Loucy (cell line): ENCODE data around the gene SELENON.

Experiments
- H2AFZ ChIP-seq: fragments of 200-600 bp; sonication (generic); 2 replicates; pipeline ENCODE4 v1.6.0; 2016; ENCODE audit warnings: antibody characterized with exemption, mild to moderate bottlenecking, low read length, moderate library complexity
- H3F3A ChIP-seq: fragments of 200-600 bp; 2 replicates; pipeline ENCODE4 v1.6.0; 2016; ENCODE audit warnings: antibody characterized with exemption, low read depth, mild to moderate bottlenecking
- H3K27me3 ChIP-seq: fragments of 200-600 bp; sonication (generic); 2 replicates; pipeline ENCODE4 v1.6.1; 2014; ENCODE audit warnings: low read length, mild to moderate bottlenecking; ENCODE audit not compliant: insufficient read depth, poor library complexity, severe bottlenecking
- H3K36me3 ChIP-seq: fragments of 200-600 bp; sonication (generic); 2 replicates; pipeline ENCODE4 v1.6.1; 2016; ENCODE audit warnings: low read length; ENCODE audit not compliant: insufficient read depth
- H3K4me1 ChIP-seq: fragments of 200-600 bp; sonication (generic); 2 replicates; pipeline ENCODE4 v1.5.1; 2014; ENCODE audit warnings: low read length, mild to moderate bottlenecking; ENCODE audit not compliant: insufficient read depth, poor library complexity, severe bottlenecking
- H3K4me2 ChIP-seq: fragments of 200-600 bp; sonication (generic); 2 replicates; pipeline ENCODE4 v1.6.0; 2014; ENCODE audit warnings: antibody characterized with exemption, low read length, low read depth, mild to moderate bottlenecking; ENCODE audit not compliant: poor library complexity, severe bottlenecking
- H3K4me3 ChIP-seq: fragments of 200-600 bp; sonication (generic); 2 replicates; pipeline ENCODE4 v1.5.1; 2014; ENCODE audit warnings: low read length, mild to moderate bottlenecking, mixed read lengths; ENCODE audit not compliant: poor library complexity, severe bottlenecking
- H3K79me2 ChIP-seq: fragments of 200-600 bp; sonication (generic); 2 replicates; pipeline ENCODE4 v1.6.1; 2014; ENCODE audit warnings: low read length; ENCODE audit not compliant: insufficient read depth
- H3K9ac ChIP-seq: fragments of 200-600 bp; sonication (generic); 2 replicates; pipeline ENCODE4 v1.6.0; 2014; ENCODE audit warnings: mild to moderate bottlenecking, low read depth, low read length, moderate library complexity; ENCODE audit not compliant: poor library complexity, severe bottlenecking
- H3K9me2 ChIP-seq: fragments of 200-600 bp; sonication (generic); replicated peaks from 2 replicates; pipeline ENCODE4 v1.6.1; 2016; ENCODE audit warnings: low read depth, low read length, mixed read lengths
- H3K9me3 ChIP-seq: fragments of 200-600 bp; sonication (generic); 2 replicates; pipeline ENCODE4 v1.6.1; 2014; ENCODE audit warnings: mild to moderate bottlenecking, antibody characterized with exemption, low read length, low read depth; ENCODE audit not compliant: insufficient read depth
- H4K20me1 ChIP-seq: fragments of 200-600 bp; sonication (generic); 2 replicates; pipeline ENCODE4 v1.6.0; 2014; ENCODE audit warnings: antibody characterized with exemption, low read length, mild to moderate bottlenecking; ENCODE audit not compliant: insufficient read depth, poor library complexity, severe bottlenecking
- CTCF ChIP-seq: fragments of 200-600 bp; sonication (generic); conservative IDR thresholded peaks from 2 replicates; pipeline ENCODE4 v1.5.1; 2014; ENCODE audit warnings: mild to moderate bottlenecking, antibody characterized with exemption, low read length
- EZH2phosphoT487 ChIP-seq: fragments of 200-600 bp; IDR thresholded peaks from 2 replicates; pipeline ENCODE4 v1.6.1; 2018; ENCODE audit warnings: antibody characterized with exemption, mild to moderate bottlenecking, moderate library complexity, borderline replicate concordance

SELENON gene

GRCh38 chr1:25806418-25806817 is 6.4 kb downstream of the SELENON start:
- Histone ChIP-seq H3K27me3 (no peaks in the 10 kb centered on the region), H3K9me2 (no peaks in the 10 kb centered on the region), H3F3A (no peaks in the 10 kb centered on the region), H4K20me1 (no peaks in the 10 kb centered on the region), H2AFZ (no peak overlapping the region), H3K9ac (no peak overlapping the region), H3K9me3 (no peaks in the 10 kb centered on the region), H3K79me2 (no peaks in the 10 kb centered on the region), H3K4me3 (no peak overlapping the region), H3K4me1 (no peaks in the 10 kb centered on the region), H3K36me3 (no peaks in the 10 kb centered on the region), H3K4me2 (no peak overlapping the region)
- TF ChIP-seq CTCF (no peak), EZH2phosphoT487 (no peak)

DNA sequence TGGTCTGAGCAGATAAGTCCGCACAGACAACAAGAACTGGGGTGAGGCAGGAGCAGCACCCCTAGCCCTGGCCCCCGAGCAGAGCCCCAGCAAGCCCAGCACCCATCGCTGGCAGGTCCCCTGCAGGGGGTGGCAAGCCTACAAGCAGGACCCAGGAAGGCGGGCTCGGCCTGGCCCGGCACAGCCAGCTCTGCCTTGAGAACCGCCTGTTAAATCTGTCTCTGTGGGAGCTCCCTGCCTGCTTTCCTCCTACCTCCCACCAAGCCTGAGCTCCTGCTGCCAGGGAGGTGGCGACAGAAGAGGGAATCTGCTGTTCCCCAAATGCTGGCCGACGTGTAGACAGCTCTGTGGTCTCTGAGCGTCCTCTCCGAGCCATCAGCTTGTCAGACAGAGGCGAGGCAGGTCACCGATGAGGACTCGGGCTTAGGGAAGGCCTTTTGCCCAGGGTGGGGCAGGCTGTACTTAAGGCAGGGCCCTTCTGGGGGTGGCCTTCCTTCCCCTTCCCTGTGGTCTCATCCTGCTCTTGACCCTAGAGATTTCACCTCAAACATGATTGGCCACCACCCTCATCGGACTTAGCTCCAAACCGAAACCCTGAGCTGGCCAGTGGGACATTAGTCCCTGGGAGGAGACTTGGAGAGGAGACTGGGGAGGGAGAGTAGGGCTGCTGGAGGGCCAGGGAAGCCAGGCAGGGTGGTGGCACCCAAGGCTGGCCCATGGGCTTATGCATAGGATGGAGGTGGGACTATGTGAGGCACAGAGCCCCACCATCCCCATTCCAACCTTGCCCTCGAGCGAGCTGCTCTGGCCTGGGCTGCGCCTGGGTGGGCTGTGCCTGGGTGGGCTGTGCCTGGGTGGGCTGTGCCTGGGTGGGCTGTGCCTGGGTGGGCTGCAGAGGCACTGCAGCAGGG is 7.7 kb downstream of the SELENON start:
- Histone ChIP-seq H2AFZ (no peak overlapping the region), H3F3A (no peaks in the 10 kb centered on the region), H4K20me1 (no peaks in the 10 kb centered on the region), H3K9ac (no peak overlapping the region), H3K27me3 (no peaks in the 10 kb centered on the region), H3K9me3 (no peaks in the 10 kb centered on the region), H3K36me3 (no peaks in the 10 kb centered on the region), H3K4me1 (no peaks in the 10 kb centered on the region), H3K9me2 (no peaks in the 10 kb centered on the region), H3K4me2 (no peak overlapping the region), H3K79me2 (no peaks in the 10 kb centered on the region), H3K4me3 (no peak overlapping the region)
- TF ChIP-seq CTCF = no peak
- TF ChIP-seq EZH2phosphoT487 = no peak

GRCh38 chr1:25808481-25809244 is 8.7 kb downstream of the SELENON start:
- Histone ChIP-seq H4K20me1 (no peaks in the 10 kb centered on the region), H3K9me3 (no peaks in the 10 kb centered on the region), H3K9ac (no peak overlapping the region), H3K9me2 (no peaks in the 10 kb centered on the region), H3K4me1 (no peaks in the 10 kb centered on the region), H2AFZ (no peak overlapping the region), H3K79me2 (no peaks in the 10 kb centered on the region), H3K27me3 (no peaks in the 10 kb centered on the region), H3K36me3 (no peaks in the 10 kb centered on the region), H3K4me3 (no peak overlapping the region), H3F3A (no peaks in the 10 kb centered on the region), H3K4me2 (no peak overlapping the region)
- TF ChIP-seq CTCF (no peak), EZH2phosphoT487 (no peak)
